H1 (cell line): ENCODE measurements around the gene DYRK1A. TPM values are rescaled to one million over a fixed set of nuclear protein-coding genes. Genes with fewer than 3 reads are reported as not detected.

Experiments used
- CTCF ChIA-PET: fragments of 300-600 bp; sonication (Branson Sonifier 250); formaldehyde crosslinking; loops from one replicate; lab custom pipeline; 2021; ENCODE audit not compliant: partially characterized antibody; lab: Charles Lee
- POLR2A ChIA-PET: fragments of 300-600 bp; sonication (Branson Sonifier 250); formaldehyde crosslinking; loops from one replicate; lab custom pipeline; 2021; ENCODE audit warnings: inconsistent platforms; ENCODE audit not compliant: partially characterized antibody; lab: Charles Lee
- DNase-seq, 2 experiments: peaks; one replicate each; pipeline versions ENCODE4 v3.0.0 to v3.0.0-alpha.2; 2010 to 2022; ENCODE audit warnings: low spot score in 2 of 2, low read depth in 1 of 2, mixed read lengths in 1 of 2
- FAIRE-seq: peaks from 2 replicates; lab custom pipeline; 2011; peaks lifted over from hg19 to GRCh38; lab: Jason Lieb, UNC
- H2AFZ ChIP-seq: 2 replicates; pipeline ENCODE4 v1.8.1; 2012; ENCODE audit warnings: low read length, inconsistent platforms
- H2AK5ac ChIP-seq: 2 replicates; pipeline ENCODE4 v1.6.1; 2013; ENCODE audit warnings: low read depth, low read length
- H2BK120ac ChIP-seq: replicated peaks from 2 replicates; pipeline ENCODE3; 2013; ENCODE audit warnings: low read depth, low read length, inconsistent platforms
- H2BK12ac ChIP-seq: 2 replicates; pipeline ENCODE4 v1.6.1; 2013; ENCODE audit warnings: low read depth, low read length
- H2BK15ac ChIP-seq: 2 replicates; pipeline ENCODE4 v1.6.1; 2013; ENCODE audit warnings: low read length
- H2BK20ac ChIP-seq: 2 replicates; pipeline ENCODE4 v1.6.1; 2013; ENCODE audit warnings: low read length
- H2BK5ac ChIP-seq: 2 replicates; pipeline ENCODE4 v1.6.1; 2013; ENCODE audit warnings: low read depth, low read length
- H3K14ac ChIP-seq: 2 replicates; pipeline ENCODE4 v1.6.1; 2013; ENCODE audit warnings: inconsistent platforms; ENCODE audit not compliant: insufficient read length
- H3K18ac ChIP-seq: 2 replicates; pipeline ENCODE4 v1.6.1; 2013; ENCODE audit warnings: low read length; ENCODE audit errors: extremely low read depth
- H3K23ac ChIP-seq: 2 replicates; pipeline ENCODE4 v1.6.1; 2013; ENCODE audit warnings: inconsistent platforms; ENCODE audit not compliant: insufficient read length
- H3K23me2 ChIP-seq: 2 replicates; pipeline ENCODE4 v1.6.1; 2013; ENCODE audit warnings: low read depth, low read length
- H3K27ac ChIP-seq: 2 replicates; pipeline ENCODE4 v1.6.1; 2011; ENCODE audit warnings: low read depth, low read length, inconsistent platforms
- H3K27me3 ChIP-seq, 4 experiments: replicated peaks in 1 of 4; 1 replicate in 1 of 4; 2 replicates in 3 of 4; pipeline versions ENCODE4 v1.6.1 to v1.8.1; 2011 to 2013; ENCODE audit warnings: low read length in 3 of 4, mild to moderate bottlenecking in 3 of 4, inconsistent platforms in 2 of 4, mixed read lengths in 2 of 4, moderate library complexity in 1 of 4; ENCODE audit not compliant: control insufficient read depth in 3 of 4, insufficient read depth in 3 of 4; ENCODE audit errors: extremely low read depth in 1 of 4
- H3K36me3 ChIP-seq, 4 experiments: 2 replicates each; pipeline versions ENCODE4 v1.6.1 to v1.8.1; 2011 to 2013; ENCODE audit warnings: mild to moderate bottlenecking in 4 of 4, low read length in 3 of 4, moderate library complexity in 2 of 4, control low read depth in 1 of 4, inconsistent platforms in 1 of 4; ENCODE audit not compliant: insufficient read depth in 4 of 4, control insufficient read depth in 2 of 4
- H3K4ac ChIP-seq: replicated peaks from 2 replicates; pipeline ENCODE3; 2013; ENCODE audit warnings: low read length, low read depth, mixed read lengths, inconsistent platforms; ENCODE audit not compliant: insufficient read length
- H3K4me1 ChIP-seq, 4 experiments: replicated peaks in 1 of 4; 1 replicate in 1 of 4; 2 replicates in 3 of 4; pipeline versions ENCODE4 v1.6.1 to v1.8.1; 2011 to 2013; ENCODE audit warnings: low read length in 3 of 4, inconsistent platforms in 2 of 4, mixed read lengths in 1 of 4; ENCODE audit not compliant: insufficient read depth in 4 of 4, control insufficient read depth in 3 of 4
- H3K4me2 ChIP-seq, 2 experiments: 2 replicates each; pipeline versions ENCODE4 v1.6.1 to v1.8.1; 2011 to 2013; ENCODE audit warnings: low read depth in 2 of 2, low read length in 2 of 2, control low read depth in 1 of 2, inconsistent platforms in 1 of 2, mild to moderate bottlenecking in 1 of 2; ENCODE audit not compliant: insufficient read depth in 1 of 2
- H3K4me3 ChIP-seq, 4 experiments: fragments of 200-600, 300-600 bp in 1 of 4; sonication (generic), shearing (Covaris generic), sonication (Bioruptor Twin) in 1 of 4; 2 replicates each; pipeline versions ENCODE4 v1.5.1 to v1.8.1; 2011 to 2016; ENCODE audit warnings: low read length in 4 of 4, low read depth in 3 of 4, control low read depth in 2 of 4, inconsistent platforms in 2 of 4, mild to moderate bottlenecking in 2 of 4, mixed read lengths in 1 of 4, moderate library complexity in 1 of 4; ENCODE audit not compliant: insufficient read depth in 2 of 4; ENCODE audit errors: extremely low read depth in 1 of 4
- H3K56ac ChIP-seq: replicated peaks from 2 replicates; pipeline ENCODE3; 2013; ENCODE audit warnings: low read depth, mild to moderate bottlenecking, mixed read lengths, low read length, inconsistent platforms; ENCODE audit not compliant: insufficient read length
- H3K79me1 ChIP-seq: 2 replicates; pipeline ENCODE4 v1.6.1; 2013; ENCODE audit warnings: low read depth, low read length, control low read depth
- H3K79me2 ChIP-seq, 2 experiments: 2 replicates each; pipeline versions ENCODE4 v1.6.1 to v1.8.1; 2012 to 2013; ENCODE audit warnings: low read length in 2 of 2, mild to moderate bottlenecking in 2 of 2, inconsistent platforms in 1 of 2; ENCODE audit not compliant: insufficient read depth in 2 of 2, control insufficient read depth in 1 of 2
- H3K9ac ChIP-seq, 4 experiments: replicated peaks in 1 of 4; 1 replicate in 1 of 4; 2 replicates in 3 of 4; pipeline versions ENCODE4 v1.6.1 to v1.8.1; 2011 to 2013; ENCODE audit warnings: low read depth in 3 of 4, low read length in 3 of 4, control low read depth in 2 of 4, mild to moderate bottlenecking in 2 of 4, moderate library complexity in 2 of 4, inconsistent platforms in 1 of 4; ENCODE audit errors: extremely low read depth in 1 of 4
- H3K9me3 ChIP-seq, 2 experiments: 2 replicates each; pipeline versions ENCODE4 v1.6.1 to v1.8.1; 2012 to 2013; ENCODE audit warnings: mild to moderate bottlenecking in 2 of 2, moderate library complexity in 2 of 2, control low read depth in 1 of 2, inconsistent platforms in 1 of 2, low read depth in 1 of 2, low read length in 1 of 2, mixed read lengths in 1 of 2; ENCODE audit not compliant: insufficient read depth in 2 of 2
- H4K20me1 ChIP-seq, 2 experiments: replicated peaks in 1 of 2; 2 replicates each; pipeline versions ENCODE3 to v1.8.1; 2011 to 2013; ENCODE audit warnings: inconsistent platforms in 2 of 2, low read length in 2 of 2, mild to moderate bottlenecking in 1 of 2; ENCODE audit not compliant: insufficient read depth in 2 of 2, control insufficient read depth in 1 of 2
- H4K5ac ChIP-seq: 2 replicates; pipeline ENCODE4 v1.6.1; 2013; ENCODE audit warnings: low read length, low read depth, mixed read lengths, inconsistent platforms; ENCODE audit not compliant: insufficient read length
- H4K8ac ChIP-seq: 2 replicates; pipeline ENCODE4 v1.8.0; 2013; ENCODE audit warnings: mild to moderate bottlenecking, moderate library complexity, low read length, inconsistent platforms; ENCODE audit not compliant: insufficient read depth; ENCODE audit errors: extremely low read depth
- H4K91ac ChIP-seq: replicated peaks from 2 replicates; pipeline ENCODE3; 2013; ENCODE audit warnings: low read length, mixed read lengths, inconsistent platforms; ENCODE audit not compliant: insufficient read length
- CTBP2 ChIP-seq: IDR thresholded peaks from 2 replicates; pipeline ENCODE4 v1.7.0; 2011; ENCODE audit warnings: borderline replicate concordance, mild to moderate bottlenecking, moderate library complexity, mixed read lengths, low read length; ENCODE audit not compliant: insufficient read depth, insufficient read length
- HDAC2 ChIP-seq, 2 experiments: fragments of 300-600 bp in 1 of 2; sonication (generic) in 1 of 2; IDR thresholded peaks; 2 replicates each; pipeline ENCODE4 v1.6.1; 2011 to 2012; ENCODE audit warnings: low read depth in 2 of 2, low read length in 2 of 2, mild to moderate bottlenecking in 2 of 2, moderate library complexity in 2 of 2, borderline replicate concordance in 1 of 2, inconsistent platforms in 1 of 2
- SP1 ChIP-seq: IDR thresholded peaks from 2 replicates; pipeline ENCODE4 v1.6.1; 2011; ENCODE audit warnings: low read depth, low read length
- YY1 ChIP-seq: IDR thresholded peaks from 2 replicates; pipeline ENCODE4 v1.6.1; 2011; ENCODE audit warnings: low read depth, mild to moderate bottlenecking, low read length
- WGBS, 2 experiments: shearing (Covaris generic) in 1 of 2; methylation state at CpG; one replicate each; pipeline versions ENCODE4 v1.1.6 to v1.1.7; 2013 to 2015; ENCODE audit warnings: low lambda C conversion rate in 2 of 2, mixed read lengths in 2 of 2, inconsistent platforms in 1 of 2, low coverage in 1 of 2, missing lambda C conversion rate in 1 of 2; ENCODE audit not compliant: insufficient replicate concordance in 2 of 2, insufficient coverage in 1 of 2, insufficient read length in 1 of 2; ENCODE audit errors: extremely low coverage in 1 of 2, missing lambda C conversion rate in 1 of 2; 5-methylcytosine and 5-hydroxymethylcytosine counted together
- polyA plus RNA-seq, 7 experiments: library from polyadenylated mRNA; depleted of rRNA in 3 of 7; stranded (reverse) in 5 of 7; unstranded in 2 of 7; fragments of >200 nt in 5 of 7; fragments of 200-250 nt in 2 of 7; gene quantifications; 1 replicate in 5 of 7; 2 replicates in 1 of 7; 4 replicates in 1 of 7; pipeline versions ENCODE4 v1.2.1 to v1.2.3, GENCODE V29; 2011 to 2013; ENCODE audit warnings: missing spikeins in 2 of 7, mixed read lengths in 2 of 7
- total RNA-seq: library from RNA; stranded (reverse); fragmentation: NEBNext Ultra II Directional; extraction: Animal tissue kit (Norgen Biotek cat#: 25700); gene quantifications from 2 replicates; pipeline ENCODE4 v1.2.1, GENCODE V29; 2021

Gene DYRK1A
- total and polyA plus RNA-seq, 2 of the 8 experiments (the other 6 are each of a cell fraction or from before 2014, with no cell fraction given): 61.1 to 62.2 TPM

DNA sequence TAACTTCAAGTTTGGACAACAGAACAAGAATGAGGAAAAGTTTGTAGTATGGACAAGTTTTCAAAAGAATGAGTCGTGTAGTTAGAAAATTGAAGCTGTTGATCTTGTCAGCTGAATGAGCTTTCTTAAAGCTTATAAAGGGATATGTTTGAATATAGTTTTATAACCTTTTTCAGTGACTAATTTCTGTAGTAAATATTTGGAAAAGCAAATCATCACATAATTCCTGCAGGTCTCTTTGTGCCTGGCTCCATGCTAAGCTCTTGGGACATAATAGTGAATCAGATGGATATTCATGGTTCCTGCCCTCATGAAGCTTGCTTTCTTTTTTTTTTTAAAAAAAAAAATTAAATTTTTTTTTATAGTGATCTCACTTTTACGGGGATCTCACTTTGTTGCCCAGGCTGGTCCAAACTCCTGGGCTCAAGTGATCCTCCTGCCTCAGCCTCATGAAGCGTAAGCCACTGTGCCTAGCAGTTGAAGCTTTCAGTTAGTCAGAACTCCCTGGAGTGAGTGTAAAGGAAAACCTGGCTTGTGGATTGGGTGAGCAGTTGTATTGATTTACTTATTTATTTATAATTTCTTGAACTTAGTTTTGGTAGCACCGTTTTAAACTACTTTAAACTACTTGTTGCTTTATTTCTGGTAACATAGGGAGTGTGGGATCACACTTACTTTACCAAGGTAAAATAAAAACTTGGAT lies 15.5 kb downstream of the DYRK1A start:
- Histone ChIP-seq H3K9me3 (no peaks in the 10 kb centered on the region), H3K27ac (no peak overlapping the region), H3K4me1 (peaks cover 2 to 19% (median 9%) of the 10 kb centered on the region in 4 experiments; a peak in 4 of 7 replicates), H3K79me1 (peaks cover 8% of the 10 kb centered on the region), H3K4ac (no peak overlapping the region), H2BK15ac (no peak overlapping the region), H3K4me2 (no peak overlapping the region), H2BK20ac (no peak overlapping the region), H3K56ac (no peak overlapping the region), H3K23ac (no peak overlapping the region), H3K18ac (no peak overlapping the region), H4K20me1 (peaks cover 49 to 51% of the 10 kb centered on the region in 2 experiments), H3K14ac (no peak overlapping the region), H4K8ac (no peak overlapping the region), H3K79me2 (peaks cover 78 to 100% of the 10 kb centered on the region in 2 experiments), H2AFZ (no peak overlapping the region), H2AK5ac (no peak overlapping the region), H3K4me3 (no peak overlapping the region)
- FAIRE-seq (no peak), DNase-seq (no peak)
- CTCF ChIA-PET: interaction anchor here (1.0 to 4.9 kb wide), 8 partner anchors 8 to 81 kb away, joined by 3 to 16 read pairs (median 4); no protein-coding TSS in a partner anchor
- TF ChIP-seq CTBP2 (no peak), SP1 (0 out of 2 replicates have a peak, but pooled peaks have one; percentile 17), HDAC2 (IDR thresholded peaks at IDR 0.05; ENCODE audit: borderline replicate concordance in 1 of 2, low read depth in 2 of 2, low read length in 2 of 2) (no peak), YY1 (no peak)
- TF ChIP-seq, all 59 proteins: peak for 1
- Histone ChIP-seq H2BK12ac (no peak overlapping the region), H2BK5ac (no peak overlapping the region), H4K5ac (no peak overlapping the region), H3K27me3 (peaks cover 0 to 2% (median 0%) of the 10 kb centered on the region in 4 experiments; a peak in 1 of 7 replicates), H4K91ac (no peak overlapping the region), H2BK120ac (no peak overlapping the region), H3K23me2 (no peaks in the 10 kb centered on the region), H3K9ac (no peak overlapping the region), H3K36me3 (no peaks in the 10 kb centered on the region)
- WGBS, 2 experiments: 91% methylated on average over 4 of the region's 4 CpGs; no CpG with 5 or more reads in 1 of the 2 experiments
- POLR2A ChIA-PET: interaction anchor here (0.7 to 1.3 kb wide), 4 partner anchors 9 to 343 kb away, joined by 3 to 7 read pairs (median 4); partner anchors contain the start of gene DYRK1A
